Small intestine (tissue), 7 donors: ENCODE data around the gene TIGIT. TPM values are rescaled to one million over a fixed set of nuclear protein-coding genes. Genes with fewer than 3 reads are reported as not detected.

Experiments used
- DNase-seq, 2 donors: peaks; one replicate each; pipeline versions ENCODE4 v3.0.0 to v3.0.0-alpha.2; 2013
- FAIRE-seq: peaks from 2 replicates; lab custom pipeline; 2012; peaks lifted over from hg19 to GRCh38; lab: Jason Lieb, UNC
- H3K27ac ChIP-seq, 3 donors: one replicate each; pipeline ENCODE4 v1.5.1; 2013; ENCODE audit warnings: low read length in 2 of 3, mild to moderate bottlenecking in 2 of 3, control low read depth in 1 of 3, inconsistent platforms in 1 of 3, low read depth in 1 of 3, moderate library complexity in 1 of 3
- H3K27me3 ChIP-seq, 3 donors: one replicate each; pipeline ENCODE4 v1.6.1; 2013; ENCODE audit warnings: low read length in 3 of 3, inconsistent platforms in 1 of 3; ENCODE audit not compliant: control insufficient read depth in 3 of 3, insufficient read depth in 3 of 3
- H3K36me3 ChIP-seq, 3 donors: one replicate each; pipeline ENCODE4 v1.6.1; 2013; ENCODE audit warnings: low read length in 3 of 3, inconsistent platforms in 1 of 3, low read depth in 1 of 3, mild to moderate bottlenecking in 1 of 3, moderate library complexity in 1 of 3; ENCODE audit not compliant: control insufficient read depth in 3 of 3, insufficient read depth in 2 of 3
- H3K4me1 ChIP-seq, 3 donors: one replicate each; pipeline ENCODE4 v1.6.1; 2013; ENCODE audit warnings: low read length in 2 of 3, inconsistent platforms in 1 of 3, low read depth in 1 of 3, mild to moderate bottlenecking in 1 of 3, moderate library complexity in 1 of 3; ENCODE audit not compliant: control insufficient read depth in 3 of 3, insufficient read depth in 2 of 3
- H3K4me3 ChIP-seq, 3 donors: one replicate each; pipeline ENCODE4 v1.5.1; 2013; ENCODE audit warnings: low read length in 3 of 3, control low read depth in 1 of 3, inconsistent platforms in 1 of 3, low read depth in 1 of 3, mild to moderate bottlenecking in 1 of 3, moderate library complexity in 1 of 3
- H3K9me3 ChIP-seq, 2 donors: one replicate each; pipeline ENCODE4 v1.6.1; 2013; ENCODE audit warnings: low read depth in 1 of 2, low read length in 1 of 2; ENCODE audit not compliant: control insufficient read depth in 2 of 2, insufficient read depth in 1 of 2
- WGBS, 3 donors: extraction: QIAGEN DNeasy Blood & Tissue Kit; methylation state at CpG; one replicate each; pipeline ENCODE4 v1.1.7; 2013; 5-methylcytosine and 5-hydroxymethylcytosine counted together
- polyA plus RNA-seq, 4 donors: library from polyadenylated mRNA; stranded (reverse) in 3 of 4; unstranded in 1 of 4; fragments of 200-250 nt in 3 of 4; fragments of 120-200 nt in 1 of 4; gene quantifications; one replicate each; pipeline versions ENCODE4 v1.2.1 to v1.2.3, GENCODE V29; 2013
- donor health status: healthy with polysubstance abuse.
- donor health status: control.
- donor health status: control.
- donor health status: Bipolar disorder and iron deficiency.
- donor health status: healthy.

TIGIT gene
- polyA plus RNA-seq, 4 donors = 0.25 to 2.4 (median 0.45) TPM; not detected in 1

DNA sequence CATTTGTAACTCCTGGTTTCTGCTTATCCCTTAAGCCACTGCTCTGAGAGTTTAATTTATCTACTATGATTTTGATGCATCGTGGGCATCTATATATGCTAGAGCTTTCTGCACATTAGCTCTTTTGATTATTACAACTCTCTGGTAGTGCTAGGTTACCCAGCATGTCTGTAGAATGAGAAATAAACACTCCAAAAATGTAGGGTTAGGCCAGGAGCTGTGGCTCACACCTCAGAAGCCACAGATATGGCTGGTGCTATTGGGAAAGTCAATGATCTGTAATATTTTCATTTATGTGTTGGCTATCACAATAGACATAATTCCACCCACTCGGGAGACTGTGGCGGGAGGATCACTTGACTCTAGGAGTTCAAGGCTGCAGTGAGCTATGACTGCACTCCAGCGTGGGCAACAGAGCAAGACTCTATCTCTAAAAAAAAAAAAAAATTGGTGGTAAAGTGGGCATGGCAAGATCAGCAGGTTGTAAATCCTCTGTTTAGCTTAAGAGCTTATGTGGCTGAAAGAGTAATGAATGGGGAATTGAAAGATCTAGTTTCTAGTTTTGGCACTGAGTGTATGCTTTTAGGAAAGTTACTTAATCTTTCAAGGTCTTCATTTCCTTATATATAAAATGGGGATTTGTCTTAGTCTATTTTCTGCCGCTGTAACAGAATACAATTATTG, 6.3 kb downstream of the TIGIT start:
- 87 to 89% (median 87%) methylated on average over 5 of the region's 5 CpGs for whole genome bisulfite sequencing, 3 donors

DNA sequence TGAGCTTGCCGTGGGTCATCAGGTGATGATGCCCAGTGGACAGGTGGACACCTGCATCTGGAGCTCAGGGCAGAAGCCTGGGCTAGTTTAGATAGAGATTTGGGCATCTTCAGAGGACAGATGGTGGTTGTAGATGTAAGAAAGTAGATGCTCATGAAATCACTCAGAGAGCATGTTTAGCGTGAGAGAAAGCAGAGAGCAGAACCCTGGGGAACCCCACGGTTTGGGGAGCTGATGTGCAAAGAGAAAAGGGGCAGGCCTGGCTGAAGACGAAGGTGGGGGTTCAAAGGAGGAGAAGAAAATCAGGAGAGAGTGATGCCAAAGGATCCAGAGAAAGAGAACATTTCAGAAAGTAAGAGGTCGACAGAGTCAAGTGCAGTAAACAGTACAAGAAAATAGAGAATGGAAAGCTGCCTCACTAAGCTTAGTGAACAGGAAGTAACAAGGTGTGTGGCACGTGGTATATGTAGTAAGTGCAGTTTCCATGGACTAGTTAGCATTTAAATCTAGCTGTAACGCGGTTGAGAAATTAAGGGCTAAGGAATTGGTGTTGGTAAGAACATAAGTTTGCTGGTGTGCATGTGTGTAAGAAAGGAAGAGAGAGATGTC, 13.5 kb downstream of the TIGIT start:
- Histone ChIP-seq H3K9me3 (no peaks in the 10 kb centered on the region), H3K36me3 (no peaks in the 10 kb centered on the region), H3K4me3 (no peak overlapping the region), H3K27ac (peak overlapping the region in 1 of 3 donors; percentile 70), H3K27me3 (no peaks in the 10 kb centered on the region), H3K4me1 (no peaks in the 10 kb centered on the region)
- 67 to 74% (median 67%) methylated on average over 8 of the region's 8 CpGs for WGBS, 3 donors
- FAIRE-seq = no peak
- DNase-seq = peak in 1 of 2 donors; percentile 27

More for the DNA sequence above, 6.3 kb downstream of the TIGIT start:
- Histone ChIP-seq H3K4me3 (no peak overlapping the region), H3K4me1 (no peaks in the 10 kb centered on the region), H3K27me3 (no peaks in the 10 kb centered on the region), H3K9me3 (no peaks in the 10 kb centered on the region), H3K36me3 (no peaks in the 10 kb centered on the region), H3K27ac (no peak overlapping the region)
- no peak for FAIRE-seq
- DNase-seq = no peak

DNA sequence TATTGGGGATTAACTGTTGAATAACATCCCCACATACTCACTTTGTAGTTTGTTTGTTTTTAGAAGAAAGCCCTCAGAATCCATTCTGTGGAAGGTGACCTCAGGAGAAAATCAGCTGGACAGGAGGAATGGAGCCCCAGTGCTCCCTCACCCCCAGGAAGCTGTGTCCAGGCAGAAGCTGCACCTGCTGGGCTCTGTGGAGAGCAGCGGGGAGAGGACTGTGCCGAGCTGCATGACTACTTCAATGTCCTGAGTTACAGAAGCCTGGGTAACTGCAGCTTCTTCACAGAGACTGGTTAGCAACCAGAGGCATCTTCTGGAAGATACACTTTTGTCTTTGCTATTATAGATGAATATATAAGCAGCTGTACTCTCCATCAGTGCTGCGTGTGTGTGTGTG, 14.0 kb downstream of the TIGIT start:
- Histone ChIP-seq H3K27ac (peak overlapping the region in 1 of 3 donors; percentile 26), H3K9me3 (no peaks in the 10 kb centered on the region), H3K27me3 (no peaks in the 10 kb centered on the region), H3K36me3 (no peaks in the 10 kb centered on the region), H3K4me1 (no peaks in the 10 kb centered on the region), H3K4me3 (no peak overlapping the region)
- no peak for FAIRE-seq
- 70 to 81% (median 76%) methylated on average over 3 of the region's 3 CpGs for WGBS, 3 donors
- no peak for DNase-seq

DNA sequence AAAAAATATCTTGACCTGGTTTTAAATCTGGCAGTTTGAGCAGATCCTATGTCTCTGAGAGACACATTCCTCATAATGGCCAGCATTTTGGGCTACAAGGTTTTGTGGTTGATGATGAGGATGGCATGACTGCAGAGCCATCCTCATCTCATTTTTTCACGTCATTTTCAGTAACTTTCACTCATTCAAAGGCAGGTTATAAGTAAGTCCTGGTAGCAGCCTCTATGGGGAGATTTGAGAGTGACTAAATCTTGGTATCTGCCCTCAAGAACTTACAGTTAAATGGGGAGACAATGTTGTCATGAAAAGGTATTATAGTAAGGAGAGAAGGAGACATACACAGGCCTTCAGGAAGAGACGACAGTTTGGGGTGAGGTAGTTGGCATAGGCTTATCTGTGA, 14.5 kb downstream of the TIGIT start:
- H3K9me3 ChIP-seq = no peaks in the 10 kb centered on the region
- no peaks in the 10 kb centered on the region for H3K36me3 ChIP-seq
- FAIRE-seq (no peak), DNase-seq (no peak)
- no peak overlapping the region for H3K4me3 ChIP-seq
- no peak overlapping the region for H3K27ac ChIP-seq
- no peaks in the 10 kb centered on the region for H3K4me1 ChIP-seq
- H3K27me3 ChIP-seq = no peaks in the 10 kb centered on the region
- whole genome bisulfite sequencing, 3 donors = 63 to 75% (median 65%) methylated on average over 2 of the region's 2 CpGs

DNA sequence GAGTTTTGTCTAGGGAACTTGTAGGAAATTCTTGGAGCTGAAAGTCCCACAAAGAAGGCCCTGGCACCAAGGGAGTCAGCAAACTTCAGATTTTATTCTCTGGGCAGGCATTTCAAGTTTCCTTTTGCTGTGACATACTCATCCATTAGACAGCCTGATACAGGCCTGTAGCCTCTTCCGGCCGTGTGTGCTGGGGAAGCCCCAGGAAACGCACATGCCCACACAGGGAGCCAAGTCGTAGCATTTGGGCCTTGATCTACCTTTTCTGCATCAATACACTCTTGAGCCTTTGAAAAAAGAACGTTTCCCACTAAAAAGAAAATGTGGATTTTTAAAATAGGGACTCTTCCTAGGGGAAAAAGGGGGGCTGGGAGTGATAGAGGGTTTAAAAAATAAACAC, 15.0 kb downstream of the TIGIT start:
- Histone ChIP-seq H3K4me3 (no peak overlapping the region), H3K36me3 (no peaks in the 10 kb centered on the region), H3K4me1 (no peaks in the 10 kb centered on the region), H3K9me3 (no peaks in the 10 kb centered on the region), H3K27ac (no peak overlapping the region), H3K27me3 (no peaks in the 10 kb centered on the region)
- FAIRE-seq (no peak), DNase-seq (no peak)
- 60 to 75% (median 69%) methylated on average over 5 of the region's 5 CpGs for WGBS, 3 donors

DNA sequence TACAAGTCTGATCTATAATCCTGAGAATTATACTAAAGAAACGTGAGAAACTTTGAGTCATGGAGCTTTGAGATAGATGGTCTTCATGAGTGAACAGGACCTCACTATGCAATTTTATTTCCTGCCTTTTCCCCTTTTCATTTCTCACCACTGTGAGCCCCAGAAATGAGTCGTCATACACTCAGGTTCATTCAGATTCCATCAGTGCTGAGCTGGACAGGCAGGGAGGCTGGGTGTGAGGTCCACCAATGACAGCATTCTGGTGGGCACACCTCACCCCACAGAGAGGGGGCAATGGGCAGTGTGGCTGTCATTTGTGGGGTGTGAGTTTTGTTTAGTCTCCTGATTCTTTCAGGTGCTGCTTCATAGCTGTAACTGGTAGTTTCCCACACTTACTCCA, 16.9 kb downstream of the TIGIT start:
- DNase-seq (no peak), FAIRE-seq (no peak)
- H3K36me3 ChIP-seq = no peaks in the 10 kb centered on the region
- no peak overlapping the region for H3K27ac ChIP-seq
- H3K4me3 ChIP-seq = no peak overlapping the region
- no peaks in the 10 kb centered on the region for H3K27me3 ChIP-seq
- H3K4me1 ChIP-seq = no peaks in the 10 kb centered on the region
- 52 to 72% (median 66%) methylated on average over 2 of the region's 2 CpGs for WGBS, 3 donors
- H3K9me3 ChIP-seq = no peaks in the 10 kb centered on the region

DNA sequence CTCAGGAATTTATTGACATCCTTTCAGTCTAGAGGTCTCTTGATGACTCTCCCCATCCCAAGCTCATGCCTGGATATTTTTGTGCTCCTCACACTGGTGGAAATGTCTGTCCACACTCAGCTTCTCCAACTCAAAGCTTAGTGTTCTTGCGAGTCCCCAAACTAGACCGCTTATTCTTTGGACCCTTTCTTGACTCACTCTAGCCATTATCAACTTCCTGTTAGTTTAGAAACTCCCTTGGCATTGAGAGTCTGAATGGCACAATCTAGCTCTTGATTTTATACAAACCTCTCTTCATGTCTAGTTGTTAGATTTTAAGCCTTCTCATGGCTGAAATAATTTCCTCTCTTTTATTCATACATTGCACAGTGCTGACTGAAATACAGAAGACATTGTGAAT, 19.6 kb downstream of the TIGIT start:
- WGBS, 3 donors = 85 to 93% (median 87%) methylated on average over 2 of the region's 2 CpGs
- FAIRE-seq (no peak), DNase-seq (no peak)
- H3K4me3 ChIP-seq = no peak overlapping the region
- H3K27me3 ChIP-seq = no peaks in the 10 kb centered on the region
- H3K36me3 ChIP-seq = peaks cover 0 to 3% (median 0%) of the 10 kb centered on the region in 3 donors
- H3K4me1 ChIP-seq = no peaks in the 10 kb centered on the region
- H3K9me3 ChIP-seq = no peaks in the 10 kb centered on the region
- no peak overlapping the region for H3K27ac ChIP-seq

DNA sequence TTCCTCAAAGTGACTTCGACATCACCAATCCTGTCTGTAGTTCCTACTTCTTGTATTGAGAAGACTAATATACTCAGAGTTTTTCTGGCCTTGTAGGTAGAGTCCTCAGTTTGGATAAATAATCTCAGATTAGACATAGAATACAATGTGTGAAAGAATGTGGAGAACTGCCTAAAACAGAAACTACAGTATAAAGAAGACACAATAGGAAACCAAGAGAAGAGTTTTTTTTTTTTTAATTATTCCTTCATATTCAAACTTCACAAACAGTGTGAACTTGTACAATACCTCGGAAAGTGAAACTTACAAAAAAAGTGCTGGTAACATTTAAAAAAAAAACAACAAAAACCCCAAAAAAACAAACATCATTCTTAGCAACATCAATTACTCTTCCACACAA, 20.5 kb downstream of the TIGIT start:
- Histone ChIP-seq H3K4me1 (no peaks in the 10 kb centered on the region), H3K27ac (no peak overlapping the region), H3K4me3 (no peak overlapping the region), H3K36me3 (peaks cover 0 to 3% (median 0%) of the 10 kb centered on the region in 3 donors), H3K27me3 (no peaks in the 10 kb centered on the region), H3K9me3 (no peaks in the 10 kb centered on the region)
- WGBS, 3 donors = 82 to 91% (median 87%) methylated on average over 2 of the region's 2 CpGs
- no peak for FAIRE-seq
- DNase-seq = no peak
